ENCODE results near the gene KRTAP10-8. TPM values are rescaled to one million over a fixed set of nuclear protein-coding genes. Genes with fewer than 3 reads are reported as not detected.
"Not testable (repeated sequence)": the region's sequence is repeated elsewhere in the genome, so short reads cannot be mapped to it uniquely, and the experiment has no call there.

KRTAP10-8 gene
- total RNA-seq, 4 donors from 2014 or later: not detected

- no peak for DNase-seq (ENCODE audit: extremely low spot score)
- intact Hi-C loops (cut with DNase I): no loop called here
- Histone ChIP-seq H3K9me3 (peaks cover 0 to 13% (median 6%) of the 10 kb centered on the region in 4 donors), H3K27ac (replicated peaks in 1 of 4) (no peak overlapping the region), H3K27me3 (peaks cover 0 to 45% (median 0%) of the 10 kb centered on the region in 4 donors), H3K4me1 (no peaks in the 10 kb centered on the region), H3K36me3 (no peaks in the 10 kb centered on the region), H3K4me3 (no peak overlapping the region)
- WGBS: 77% methylated on average over 5 of the region's 5 CpGs
- no peak for TF ChIP-seq POLR2AphosphoS5 (IDR thresholded peaks at IDR 0.05)
- TF ChIP-seq CTCF (IDR thresholded peaks at IDR 0.05): no peak
Measured at GRCh38 chr21:44658541-44658910, 46.6 kb downstream of the KRTAP10-8 start.

GRCh38 chr21:44658913-44659595 is 47.2 kb downstream of the KRTAP10-8 start:
- no peak for TF ChIP-seq POLR2AphosphoS5 (IDR thresholded peaks at IDR 0.05)
- no peak for TF ChIP-seq CTCF (IDR thresholded peaks at IDR 0.05)
- no peak for TF ChIP-seq EP300 (IDR thresholded peaks at IDR 0.05)
- no peak for TF ChIP-seq POLR2A (IDR thresholded peaks at IDR 0.05; ENCODE audit: low read depth)
- 65% methylated on average over 11 of the region's 11 CpGs for whole genome bisulfite sequencing
- Histone ChIP-seq H3K27ac (replicated peaks in 1 of 4) (no peak overlapping the region), H3K4me1 (no peaks in the 10 kb centered on the region), H3K36me3 (no peaks in the 10 kb centered on the region), H3K4me3 (no peak overlapping the region), H3K27me3 (peaks cover 0 to 40% (median 0%) of the 10 kb centered on the region in 4 donors), H3K9me3 (peaks cover 0 to 13% (median 6%) of the 10 kb centered on the region in 4 donors)
- no peak for DNase-seq (ENCODE audit: extremely low spot score)
- intact Hi-C loops (cut with DNase I): no loop called here

GRCh38 chr21:44661567-44661966 is 49.7 kb downstream of the KRTAP10-8 start:
- DNase-seq (ENCODE audit: extremely low spot score); intact Hi-C loops (cut with DNase I); H3K4me3 ChIP-seq; H3K4me1 ChIP-seq; H3K36me3 ChIP-seq; H3K27ac ChIP-seq (replicated peaks in 1 of 4); H3K9me3 ChIP-seq: not testable (repeated sequence)
- 64% methylated on average over 7 of the region's 7 CpGs for WGBS
- peaks cover 0 to 36% (median 0%) of the 10 kb centered on the region in 4 donors for H3K27me3 ChIP-seq

Other genes with a start within 250 kb of the KRTAP10-8 start
- 1 to 10 TPM; 3.3 to 6.6 (median 5.3) TPM for gene LRRC3, start 156.6 kb upstream of the KRTAP10-8 start, total RNA-seq
- gene KRTAP10-1, start 71.9 kb upstream of the KRTAP10-8 start, total RNA-seq: not detected
- not detected for gene KRTAP10-2, start 60.6 kb upstream of the KRTAP10-8 start, total RNA-seq
- gene KRTAP10-3, start 53.3 kb upstream of the KRTAP10-8 start, total RNA-seq: not detected
- gene KRTAP10-4, start 38.4 kb upstream of the KRTAP10-8 start, total RNA-seq: not detected
- gene KRTAP10-5, start 31.5 kb upstream of the KRTAP10-8 start, total RNA-seq: not detected
- gene KRTAP10-6, start 19.6 kb upstream of the KRTAP10-8 start, total RNA-seq: not detected
- gene KRTAP10-7, start 11.5 kb upstream of the KRTAP10-8 start, total RNA-seq: not detected
- not detected for gene KRTAP10-9, start 15.0 kb downstream of the KRTAP10-8 start, total RNA-seq
- not detected for gene KRTAP10-10, start 25.3 kb downstream of the KRTAP10-8 start, total RNA-seq
- gene KRTAP10-11, start 34.3 kb downstream of the KRTAP10-8 start, total RNA-seq: not detected
- gene KRTAP12-4, start 42.6 kb downstream of the KRTAP10-8 start, total RNA-seq: not detected
- not detected for gene KRTAP12-3, start 45.9 kb downstream of the KRTAP10-8 start, total RNA-seq
- not detected for gene KRTAP12-2, start 54.8 kb downstream of the KRTAP10-8 start, total RNA-seq
- not detected for gene KRTAP12-1, start 70.1 kb downstream of the KRTAP10-8 start, total RNA-seq
- not detected for gene KRTAP10-12, start 85.1 kb downstream of the KRTAP10-8 start, total RNA-seq
- under 1 TPM in 2 of 4 donors, not detected in 2; under 0.01 to 0.23 TPM for gene TSPEAR, start 99.5 kb downstream of the KRTAP10-8 start, total RNA-seq
- gene UBE2G2, start 189.7 kb downstream of the KRTAP10-8 start, total RNA-seq: 100 to 1,000 TPM in 1 of 4 donors, 10 to 100 TPM in 3; 74.4 to 174 (median 81.7) TPM
- 10 to 100 TPM; 46.1 to 52.2 (median 48.6) TPM for gene SUMO3, start 206.0 kb downstream of the KRTAP10-8 start, total RNA-seq